PC-3 (cell line): Measurements from ENCODE around the gene LINC00237.

Experiments
- EZH2 ChIP-seq: fragments of 300-600 bp; sonication (generic); IDR thresholded peaks from one replicate; pipeline ENCODE4 v1.6.1; 2017; ENCODE audit warnings: antibody characterized with exemption, mild to moderate bottlenecking, low read length; ENCODE audit not compliant: unreplicated experiment
- EZH2phosphoT487 ChIP-seq: fragments of 300-600 bp; sonication (generic); IDR thresholded peaks from 2 replicates; pipeline ENCODE4 v1.6.1; 2018; ENCODE audit warnings: mild to moderate bottlenecking, antibody characterized with exemption, low read length, borderline replicate concordance
- TF ChIP-seq, protein P1 (sequence below): fragments of 300-600 bp; sonication (generic); conservative IDR thresholded peaks from 2 replicates; pipeline ENCODE4 v1.5.1; 2017; ENCODE audit warnings: antibody characterized with exemption, low read depth, mild to moderate bottlenecking, low read length

- TF ChIP-seq, protein P1, sequence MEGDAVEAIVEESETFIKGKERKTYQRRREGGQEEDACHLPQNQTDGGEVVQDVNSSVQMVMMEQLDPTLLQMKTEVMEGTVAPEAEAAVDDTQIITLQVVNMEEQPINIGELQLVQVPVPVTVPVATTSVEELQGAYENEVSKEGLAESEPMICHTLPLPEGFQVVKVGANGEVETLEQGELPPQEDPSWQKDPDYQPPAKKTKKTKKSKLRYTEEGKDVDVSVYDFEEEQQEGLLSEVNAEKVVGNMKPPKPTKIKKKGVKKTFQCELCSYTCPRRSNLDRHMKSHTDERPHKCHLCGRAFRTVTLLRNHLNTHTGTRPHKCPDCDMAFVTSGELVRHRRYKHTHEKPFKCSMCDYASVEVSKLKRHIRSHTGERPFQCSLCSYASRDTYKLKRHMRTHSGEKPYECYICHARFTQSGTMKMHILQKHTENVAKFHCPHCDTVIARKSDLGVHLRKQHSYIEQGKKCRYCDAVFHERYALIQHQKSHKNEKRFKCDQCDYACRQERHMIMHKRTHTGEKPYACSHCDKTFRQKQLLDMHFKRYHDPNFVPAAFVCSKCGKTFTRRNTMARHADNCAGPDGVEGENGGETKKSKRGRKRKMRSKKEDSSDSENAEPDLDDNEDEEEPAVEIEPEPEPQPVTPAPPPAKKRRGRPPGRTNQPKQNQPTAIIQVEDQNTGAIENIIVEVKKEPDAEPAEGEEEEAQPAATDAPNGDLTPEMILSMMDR: no peak
- no peak for TF ChIP-seq EZH2
- no peak for TF ChIP-seq EZH2phosphoT487
Observed at GRCh38 chr20:21074605-21075336, 31.4 kb downstream of the LINC00237 start.
